ENCODE measurements around the gene MAP1LC3B2.
"Not testable (repeated sequence)": the region's sequence is repeated elsewhere in the genome, so short reads cannot be mapped to it uniquely, and the experiment has no call there.

Gene MAP1LC3B2

DNA sequence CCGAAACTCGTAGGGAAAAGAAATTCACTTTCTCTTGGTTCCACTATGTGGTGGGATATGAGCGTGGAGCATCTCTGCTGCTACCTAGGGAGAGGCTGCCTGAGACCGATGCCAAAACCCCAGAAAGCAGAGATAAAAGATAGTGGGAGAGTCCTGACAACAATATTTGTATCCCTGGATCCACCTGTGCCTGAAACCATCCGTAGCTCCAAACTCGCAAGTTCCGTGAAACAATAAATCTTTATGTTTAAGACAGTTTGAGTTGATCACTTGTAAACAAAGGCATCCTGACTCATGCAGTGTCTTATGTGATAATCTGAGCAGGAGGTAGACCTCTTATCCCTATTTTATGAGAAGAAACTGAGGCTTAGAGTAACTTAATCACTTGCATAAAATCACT lies 2.9 kb downstream of the MAP1LC3B2 start:
- no peak for DNase-seq

DNA sequence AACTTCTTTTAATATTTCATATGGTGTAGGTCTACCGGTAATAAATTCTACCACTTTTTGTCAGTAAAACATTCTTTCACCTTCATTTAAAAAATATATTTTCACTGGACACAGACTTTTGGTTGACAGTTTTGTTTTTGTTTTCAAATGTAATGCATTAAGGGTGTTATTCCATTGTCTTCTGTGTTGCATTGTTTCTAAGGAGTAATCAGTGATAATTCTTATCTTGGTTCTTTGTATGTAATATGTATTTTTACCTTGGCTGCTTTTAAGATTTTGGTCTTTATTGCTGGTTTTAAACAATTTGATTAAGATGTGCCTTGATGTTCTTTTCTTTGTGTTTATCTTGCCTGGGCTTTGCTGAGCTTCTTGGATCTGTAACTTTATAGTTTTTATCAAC lies 4.1 kb downstream of the MAP1LC3B2 start:
- DNase-seq = no peak

DNA sequence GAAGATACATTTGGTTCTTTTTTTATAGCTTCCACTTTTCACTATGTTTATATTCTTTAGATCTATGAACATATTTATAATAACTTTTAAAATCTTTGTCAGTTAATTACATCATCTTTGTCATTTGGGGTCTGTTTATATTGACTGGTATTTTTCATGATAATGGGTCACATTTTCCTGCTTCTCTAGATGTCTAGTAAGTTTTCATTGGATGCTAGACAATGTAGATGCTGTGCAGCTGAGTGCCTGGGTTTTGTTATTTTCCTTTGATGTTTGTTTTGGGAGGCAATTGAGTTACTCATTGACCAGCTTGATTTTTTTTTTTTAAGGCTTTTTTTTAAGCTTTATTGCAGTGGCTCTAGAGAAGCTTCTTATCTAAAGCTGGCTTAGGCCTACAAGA lies 4.9 kb downstream of the MAP1LC3B2 start:
- no peak for DNase-seq

DNA sequence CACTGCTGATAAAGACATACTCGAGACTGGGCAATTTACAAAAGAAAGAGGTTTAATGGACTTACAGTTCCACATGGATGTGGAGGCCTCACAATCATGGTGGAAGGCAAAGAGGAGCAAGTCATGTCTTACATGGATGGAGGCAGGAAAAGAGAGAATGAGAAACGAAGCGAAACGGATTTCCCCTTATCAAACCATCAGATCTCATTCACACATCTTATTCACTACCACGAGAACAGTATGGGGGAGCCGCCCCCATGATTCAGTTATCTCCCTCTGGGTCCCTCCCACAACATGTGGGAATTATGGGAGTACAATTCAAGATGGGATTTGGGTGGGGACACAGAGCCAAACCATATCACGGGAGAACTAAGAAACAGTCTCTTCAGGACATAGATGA lies 6.0 kb downstream of the MAP1LC3B2 start:
- not testable (repeated sequence) for DNase-seq

DNA sequence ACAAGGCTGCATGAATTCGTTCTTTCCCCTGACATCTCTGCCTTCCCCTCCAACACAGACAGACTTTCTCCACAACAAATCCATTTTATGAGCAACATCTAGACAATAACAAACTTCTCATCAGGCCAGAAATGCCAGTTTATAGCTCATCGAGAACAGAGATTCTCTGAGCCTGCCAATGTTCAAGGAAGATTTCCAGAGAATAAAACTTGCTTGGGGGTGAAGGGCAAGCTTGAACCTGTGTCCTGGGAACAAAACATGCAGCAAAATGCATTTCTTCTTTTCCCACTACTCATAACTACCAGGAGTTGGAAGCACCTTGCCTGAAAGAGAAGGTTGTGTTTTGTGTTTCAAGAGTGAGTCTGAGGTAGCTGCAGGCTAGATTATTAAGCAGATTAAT lies 6.8 kb downstream of the MAP1LC3B2 start:
- DNase-seq = no peak

DNA sequence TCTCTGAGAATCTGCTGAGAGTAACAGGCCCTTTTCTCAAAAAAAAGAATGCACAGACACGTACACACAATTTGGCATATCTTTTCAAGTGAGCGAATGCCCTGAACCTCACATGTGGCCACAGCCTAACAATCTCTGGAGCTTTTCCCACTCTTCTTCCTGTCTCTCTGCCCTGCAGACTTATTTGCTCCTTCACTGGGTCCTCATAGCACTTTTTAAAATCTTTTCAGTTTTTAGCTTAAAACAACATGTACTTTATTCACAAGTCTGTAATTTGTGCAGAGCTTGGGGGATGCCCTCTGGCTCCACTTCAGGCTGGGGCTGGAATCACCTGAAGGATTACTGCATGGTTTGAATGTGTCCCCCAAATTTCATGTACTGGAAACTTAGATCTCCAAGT lies 9.0 kb downstream of the MAP1LC3B2 start:
- DNase-seq = no peak

DNA sequence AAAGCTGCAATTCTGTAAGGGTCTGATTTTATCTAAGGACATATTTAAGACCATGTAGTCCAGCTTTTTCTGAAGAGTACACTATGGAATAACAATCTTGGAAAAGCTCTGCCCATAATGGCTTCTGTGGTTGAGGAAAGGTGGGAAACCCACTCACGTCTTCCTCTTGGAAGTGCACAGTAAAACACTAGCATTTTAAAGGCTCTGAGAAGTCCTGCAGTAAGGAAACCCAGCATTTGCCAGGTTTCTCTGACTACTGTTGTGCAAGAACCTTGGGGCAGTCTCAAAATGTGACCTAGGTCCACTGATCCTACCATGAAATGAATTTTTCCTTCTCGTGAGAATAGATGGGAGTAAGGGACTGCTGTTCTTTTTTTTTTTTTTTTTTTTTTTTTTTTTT lies 11.9 kb downstream of the MAP1LC3B2 start:
- DNase-seq = no peak

DNA sequence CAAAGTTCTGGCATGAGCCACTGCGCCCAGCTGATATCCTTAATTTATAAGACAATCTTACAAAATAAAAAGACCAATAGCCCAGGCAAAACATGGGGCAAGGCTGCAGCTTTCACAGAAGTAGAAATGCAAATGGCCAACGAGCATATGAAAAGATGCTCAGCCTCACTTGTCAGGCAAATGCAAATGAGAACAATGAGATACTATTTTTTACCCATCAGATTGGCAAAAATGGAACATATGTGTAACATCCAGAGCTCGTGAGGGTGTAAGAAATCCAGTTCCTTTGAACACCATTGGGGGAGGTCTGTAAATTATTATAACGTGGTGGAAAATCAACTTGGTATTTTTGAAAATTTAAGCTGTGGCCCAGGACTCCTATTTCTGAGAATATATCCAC lies 14.6 kb downstream of the MAP1LC3B2 start:
- DNase-seq = no peak

DNA sequence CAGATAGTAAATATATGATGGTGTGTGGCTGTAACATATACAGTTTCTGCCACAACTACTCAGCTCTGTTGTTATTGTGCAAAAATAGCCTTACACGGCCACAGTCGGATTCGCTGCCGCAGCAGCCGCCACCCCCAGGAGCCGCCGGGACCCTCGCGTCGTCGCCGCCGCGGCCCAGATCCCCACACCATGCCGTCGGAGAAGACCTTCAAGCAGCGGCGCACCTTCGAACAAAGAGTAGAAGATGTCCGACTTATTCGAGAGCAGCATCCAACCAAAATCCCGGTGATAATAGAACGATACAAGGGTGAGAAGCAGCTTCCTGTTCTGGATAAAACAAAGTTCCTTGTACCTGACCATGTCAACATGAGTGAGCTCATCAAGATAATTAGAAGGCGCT lies 16.6 kb downstream of the MAP1LC3B2 start:
- DNase-seq = not testable (repeated sequence)

DNA sequence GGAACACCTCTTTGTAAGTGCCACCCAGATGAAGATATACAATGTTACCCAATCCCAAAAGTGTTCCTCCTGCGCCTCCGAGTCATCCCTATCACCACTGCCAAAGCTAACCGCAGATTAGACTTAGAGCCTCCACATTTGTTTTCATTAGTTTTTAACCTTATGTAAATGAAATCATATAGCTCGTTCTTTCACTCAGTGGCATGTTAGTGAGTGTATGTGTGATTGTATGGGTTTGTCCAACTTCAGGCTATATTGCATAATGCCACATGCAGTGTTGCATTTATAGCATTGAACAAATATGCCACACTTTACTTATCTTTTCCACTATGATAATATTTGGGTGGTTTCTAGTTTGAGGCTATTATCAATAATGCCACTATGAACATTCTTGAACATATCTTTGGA lies 18.0 kb downstream of the MAP1LC3B2 start:
- no peak for DNase-seq

DNA sequence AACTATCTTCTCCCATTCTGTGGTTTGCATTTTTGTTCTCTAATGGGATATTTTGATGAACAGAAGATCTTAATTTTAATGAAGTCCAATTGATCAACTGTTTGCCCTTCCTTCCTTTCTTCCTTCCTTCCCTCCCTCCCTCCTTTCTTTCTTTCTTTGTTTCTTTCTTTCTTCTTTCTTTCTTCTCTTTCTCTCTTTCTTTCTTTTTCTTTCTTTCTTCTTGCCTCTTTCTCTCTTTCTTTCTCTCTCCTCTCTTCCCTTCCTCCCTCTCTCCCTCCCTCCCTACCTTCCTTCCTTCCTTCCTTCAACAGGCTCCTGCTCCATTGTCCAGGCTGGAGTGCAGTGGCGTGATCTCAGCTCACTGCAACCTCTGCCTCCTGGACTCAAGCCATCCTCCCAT lies 18.9 kb downstream of the MAP1LC3B2 start:
- DNase-seq = no peak

DNA sequence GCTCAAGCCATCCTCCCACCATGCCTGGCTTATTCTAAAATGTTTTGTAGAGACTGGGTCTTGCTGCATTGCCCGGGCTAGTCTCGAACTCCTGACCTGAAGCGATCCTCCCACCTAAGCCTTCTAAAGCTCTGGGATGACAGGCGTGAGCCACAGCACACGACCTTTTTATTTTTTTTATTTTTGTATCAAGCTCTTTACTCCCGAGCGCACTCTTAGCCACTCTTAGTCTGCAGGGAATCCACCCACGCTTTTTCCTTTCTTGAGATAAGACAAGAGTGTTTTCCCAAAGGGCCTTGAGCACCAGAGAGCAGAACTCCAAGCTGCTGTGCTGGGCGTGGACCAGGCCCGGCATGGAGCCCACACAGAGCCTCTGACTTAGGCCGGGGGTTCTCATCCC lies 23.4 kb downstream of the MAP1LC3B2 start:
- DNase-seq = no peak

DNA sequence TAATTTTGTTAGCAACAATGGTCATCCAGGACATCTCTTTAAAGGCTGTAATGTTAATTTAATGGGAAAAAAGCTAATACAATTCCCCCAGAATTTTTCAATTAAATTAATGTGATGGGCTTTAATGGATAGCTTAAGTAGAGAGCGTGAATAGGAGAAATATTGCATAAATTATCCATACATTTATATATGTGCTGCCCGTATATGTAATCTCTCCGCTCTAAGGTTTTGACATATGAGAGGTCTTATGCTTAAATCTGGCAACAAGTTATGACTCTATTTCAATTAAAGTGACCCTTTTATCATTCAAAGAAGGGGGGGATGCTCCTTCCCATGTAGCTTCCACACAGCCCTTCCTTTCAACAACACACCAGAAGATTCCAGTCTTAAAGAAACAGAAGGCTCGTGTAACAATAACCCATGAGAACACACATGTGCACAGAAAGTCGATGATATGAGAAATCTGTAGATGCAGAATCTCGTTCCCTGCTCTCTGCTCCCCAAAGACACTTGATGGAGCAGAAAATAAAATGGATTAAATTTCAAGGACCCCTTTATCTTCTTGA lies 24.0 kb downstream of the MAP1LC3B2 start:
- no peak for DNase-seq

DNA sequence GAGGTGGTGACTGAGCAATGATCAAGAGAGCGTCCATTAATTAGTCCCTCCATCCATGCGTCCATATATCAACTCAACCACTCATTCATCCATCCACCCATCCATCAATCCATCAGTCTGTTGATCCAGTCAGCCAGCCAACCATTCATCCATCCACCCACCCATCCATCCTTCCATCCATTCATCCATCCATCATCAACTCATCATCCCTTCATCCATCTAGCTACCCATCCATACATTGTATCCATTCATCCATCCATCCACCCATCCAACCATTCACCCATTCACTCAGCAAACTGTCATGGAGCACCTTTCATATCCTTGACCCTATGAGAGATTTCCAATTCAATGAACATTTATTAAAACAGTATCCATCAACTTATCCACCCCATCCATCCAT lies 28.1 kb downstream of the MAP1LC3B2 start:
- DNase-seq = no peak

DNA sequence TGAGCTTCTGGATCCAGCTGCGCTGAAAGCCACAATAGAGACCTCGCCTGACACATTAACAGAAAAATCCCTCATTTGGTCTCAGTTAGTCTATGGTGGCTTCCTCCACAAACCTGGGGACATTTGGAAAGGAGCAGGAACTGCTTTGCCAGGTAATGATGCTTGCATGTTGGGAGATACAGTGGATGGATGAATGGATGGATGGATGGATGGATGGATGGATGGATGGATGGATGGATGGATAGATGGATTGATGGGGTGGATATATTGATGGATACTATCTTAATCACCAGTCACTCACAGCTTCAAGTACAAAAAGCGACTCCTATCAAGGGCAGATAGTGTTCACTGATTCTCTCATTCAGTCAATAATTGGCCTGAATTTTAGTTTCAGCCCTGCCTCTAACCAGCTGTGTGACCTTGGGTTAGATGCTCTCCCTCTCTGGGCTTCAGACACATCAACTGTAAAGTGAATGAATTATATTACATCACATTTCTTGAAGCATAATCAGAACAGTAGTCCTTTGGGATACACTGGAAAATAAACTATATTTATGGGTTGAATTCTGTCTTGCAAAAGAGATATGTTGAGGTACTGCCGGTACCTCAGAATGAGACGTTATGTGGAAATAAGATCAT lies 29.3 kb downstream of the MAP1LC3B2 start:
- DNase-seq = no peak

DNA sequence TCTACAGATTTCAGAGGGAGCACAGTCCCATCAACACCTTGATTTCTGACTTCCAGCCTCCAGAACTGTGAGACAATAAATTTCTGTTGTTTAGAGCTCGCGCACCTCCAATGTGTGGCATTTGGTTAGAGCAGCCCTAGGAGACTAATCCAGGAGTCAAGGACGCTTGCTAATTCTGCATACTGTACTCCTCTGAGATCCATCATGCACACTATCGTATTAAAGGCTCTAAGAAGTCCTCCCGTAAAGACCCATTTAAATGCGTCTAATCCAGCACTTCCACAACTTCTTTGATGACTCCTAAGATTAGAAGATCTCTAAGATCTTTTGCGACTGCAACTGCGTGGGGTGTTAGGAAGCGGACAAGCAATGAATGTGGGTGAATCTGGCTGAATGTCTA lies 30.4 kb downstream of the MAP1LC3B2 start:
- DNase-seq = no peak

DNA sequence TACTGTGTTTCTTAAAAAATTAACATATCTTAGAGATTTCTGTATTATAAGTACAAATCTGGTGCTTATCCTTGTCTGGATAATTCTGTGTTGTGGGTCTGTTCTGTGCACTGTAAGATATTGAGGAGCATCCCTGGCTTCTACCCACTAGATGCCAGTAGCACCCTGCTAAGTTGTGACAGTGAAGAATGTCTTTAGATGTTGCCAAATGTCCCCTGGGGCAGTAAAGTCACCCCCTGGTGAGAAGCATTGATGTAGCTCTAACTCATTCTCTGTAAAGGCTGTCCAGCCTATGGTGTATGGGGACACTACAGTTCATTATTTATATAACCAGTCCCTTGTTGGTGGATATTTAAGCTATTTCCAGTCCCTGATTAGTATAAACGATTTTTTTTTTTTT lies 31.4 kb downstream of the MAP1LC3B2 start:
- DNase-seq = no peak

DNA sequence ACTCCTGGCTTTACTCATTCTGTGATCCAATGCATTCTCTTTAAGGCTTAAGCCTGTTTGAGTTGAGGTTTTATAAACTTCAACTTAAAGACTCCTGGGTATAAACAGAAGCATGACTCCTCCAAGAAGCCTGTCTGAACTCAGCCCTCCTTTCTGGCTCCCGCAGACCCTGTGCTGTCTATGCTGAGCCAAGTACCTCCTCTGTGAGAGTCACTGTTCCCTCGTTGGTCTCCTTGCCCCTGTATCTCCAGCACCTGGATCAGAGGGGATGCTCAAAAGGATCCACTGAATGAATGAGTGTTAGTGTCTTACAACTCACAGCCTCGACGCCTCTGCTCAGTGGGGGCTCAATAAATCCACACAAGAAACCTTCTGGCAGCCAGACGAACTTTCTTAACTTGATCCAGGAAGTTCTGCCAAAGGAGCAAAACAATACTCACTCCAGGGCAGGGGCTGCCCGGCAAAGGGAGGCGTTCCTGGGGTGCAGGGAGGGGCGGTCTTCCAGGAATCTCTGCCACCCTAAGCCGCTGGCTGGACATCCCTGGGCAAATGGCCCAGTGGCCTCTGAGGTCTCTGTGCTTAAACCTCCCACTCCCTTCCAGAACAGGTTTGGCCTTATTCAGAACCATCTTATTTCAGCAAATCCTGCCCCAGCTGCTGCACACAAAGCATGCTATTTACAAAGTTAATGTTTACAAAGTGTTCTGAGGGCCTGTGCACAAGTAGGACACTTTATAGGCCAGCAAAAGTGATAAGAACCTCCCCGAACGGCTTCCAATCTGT lies 32.9 kb downstream of the MAP1LC3B2 start:
- no peak for DNase-seq

DNA sequence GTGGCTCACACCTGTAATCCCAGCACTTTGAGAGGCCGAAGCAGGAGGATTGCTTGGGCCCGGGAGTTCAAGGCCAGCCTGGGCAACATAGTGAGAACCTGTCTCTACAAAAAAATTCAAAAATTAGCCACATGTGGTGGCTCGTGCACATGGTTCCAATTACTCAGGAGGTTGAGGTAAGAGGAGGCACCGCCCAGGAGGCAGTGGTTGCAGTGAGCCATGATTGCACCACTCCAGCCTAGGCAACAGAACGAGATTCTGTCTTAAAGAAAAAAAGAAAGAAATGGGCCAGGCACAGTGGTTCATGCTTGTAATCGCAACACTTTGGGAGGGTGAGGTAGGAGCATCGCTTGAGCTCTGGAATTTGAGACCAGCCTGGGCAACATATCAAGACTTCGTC lies 33.5 kb downstream of the MAP1LC3B2 start:
- DNase-seq = no peak

DNA sequence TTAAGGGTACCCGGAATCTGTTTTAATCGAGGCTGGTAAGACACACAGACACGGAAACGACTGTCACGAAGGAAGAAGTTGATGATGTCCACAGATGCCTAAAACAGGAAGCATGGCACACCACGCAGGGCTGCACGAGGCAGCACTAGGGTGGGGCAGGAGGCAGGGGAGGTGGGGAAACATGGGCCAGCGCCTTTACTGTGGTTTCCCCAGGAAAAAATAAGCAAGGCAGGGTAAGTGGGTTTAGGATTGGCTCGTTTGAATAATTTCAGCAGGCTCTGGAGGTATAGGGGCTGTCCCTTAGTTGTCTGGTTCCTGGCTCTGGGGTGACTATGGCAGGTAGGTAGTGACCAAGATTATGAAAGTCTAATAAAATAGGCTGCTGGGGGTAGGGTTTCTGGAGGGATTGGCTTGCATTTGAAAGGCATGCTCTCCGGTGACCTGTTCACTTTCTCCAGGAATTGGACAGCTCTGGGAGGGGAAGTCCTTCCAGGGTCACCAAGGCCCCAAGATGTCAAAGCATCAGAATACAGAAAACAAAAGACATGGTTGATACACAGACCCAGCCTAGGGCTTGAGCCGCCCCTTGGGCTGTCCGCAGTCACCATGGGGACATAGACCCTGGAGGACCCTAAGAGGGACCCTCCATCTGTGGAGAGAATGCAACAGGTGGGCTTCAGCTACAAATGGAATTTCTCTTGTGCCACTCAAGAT lies 35.3 kb downstream of the MAP1LC3B2 start:
- DNase-seq = no peak

DNA sequence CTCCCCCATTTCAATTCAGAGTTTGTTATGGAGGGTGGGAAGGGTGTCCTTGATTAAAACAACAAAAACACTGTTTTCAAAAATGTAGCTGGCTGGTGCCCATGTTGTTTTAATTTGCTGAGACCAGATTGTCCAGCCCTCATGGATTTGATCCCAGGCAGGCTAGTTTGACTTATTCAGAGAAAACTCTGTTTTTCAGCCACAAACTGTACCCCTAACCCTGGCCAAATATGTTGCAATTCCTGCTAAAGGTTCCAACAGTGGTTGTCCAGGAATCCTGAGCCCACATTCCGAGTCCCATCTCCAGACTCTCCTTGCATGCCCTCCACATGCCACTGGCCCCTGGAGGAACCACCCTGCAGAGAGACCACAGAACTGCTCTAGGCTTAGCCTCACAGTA lies 36.0 kb downstream of the MAP1LC3B2 start:
- no peak for DNase-seq

DNA sequence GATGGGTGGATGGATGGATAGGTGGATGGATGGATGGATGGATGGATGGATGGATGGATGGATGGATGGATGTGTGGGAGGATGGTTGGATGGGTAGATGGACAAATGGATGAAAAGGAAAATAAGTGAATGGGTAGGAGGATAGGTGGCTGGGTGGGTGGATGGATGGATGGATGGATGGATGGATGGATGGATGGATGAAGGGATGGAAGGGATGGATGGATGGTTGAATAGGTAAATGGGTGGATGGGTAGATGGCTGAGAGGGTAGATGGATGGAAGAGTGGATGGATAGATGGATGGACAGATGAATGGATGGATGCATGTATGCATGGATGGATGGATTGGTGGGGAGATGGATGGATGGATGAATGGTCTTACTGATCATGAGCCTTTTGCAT lies 36.5 kb downstream of the MAP1LC3B2 start:
- DNase-seq = no peak

DNA sequence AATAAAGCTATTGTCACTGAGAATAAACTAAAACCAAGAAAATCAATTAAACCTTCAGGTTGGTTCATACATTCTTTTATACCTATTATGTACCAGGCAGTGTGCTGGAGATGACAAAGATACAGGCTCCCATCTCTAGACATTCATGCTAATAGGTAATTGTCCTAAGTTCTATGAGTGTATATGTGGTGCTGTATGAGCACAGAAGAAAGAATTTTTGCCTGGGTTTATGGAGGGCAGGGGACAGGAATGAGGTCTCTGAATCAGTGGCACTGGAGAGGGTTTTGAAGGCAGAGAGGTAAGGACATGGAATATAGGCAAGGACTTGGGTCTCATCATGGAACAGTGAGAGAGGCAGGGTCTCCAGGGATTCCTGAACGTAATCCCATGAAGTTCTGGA lies 38.7 kb downstream of the MAP1LC3B2 start:
- no peak for DNase-seq
